Cortex of kidney (tissue), 1 donor: ENCODE data around the gene ZNF782.
"Not testable (repeated sequence)": the region's sequence is repeated elsewhere in the genome, so short reads cannot be mapped to it uniquely, and the experiment has no call there.

Experiments
- DNase-seq: peaks from one replicate; lab custom pipeline; 2025; lab: John Stamatoyannopoulos, UW

The ZNF782 gene

GRCh38 chr9:96852676-96853075 is 1.6 kb downstream of the ZNF782 start:
- DNase-seq = no peak

GRCh38 chr9:96844040-96844439 is 10.3 kb downstream of the ZNF782 start:
- no peak for DNase-seq

- DNase-seq = no peak
Measured at GRCh38 chr9:96818533-96818932, 35.8 kb downstream of the ZNF782 start.

- DNase-seq = no peak
Measured at GRCh38 chr9:96817973-96818372, 36.3 kb downstream of the ZNF782 start.

DNA sequence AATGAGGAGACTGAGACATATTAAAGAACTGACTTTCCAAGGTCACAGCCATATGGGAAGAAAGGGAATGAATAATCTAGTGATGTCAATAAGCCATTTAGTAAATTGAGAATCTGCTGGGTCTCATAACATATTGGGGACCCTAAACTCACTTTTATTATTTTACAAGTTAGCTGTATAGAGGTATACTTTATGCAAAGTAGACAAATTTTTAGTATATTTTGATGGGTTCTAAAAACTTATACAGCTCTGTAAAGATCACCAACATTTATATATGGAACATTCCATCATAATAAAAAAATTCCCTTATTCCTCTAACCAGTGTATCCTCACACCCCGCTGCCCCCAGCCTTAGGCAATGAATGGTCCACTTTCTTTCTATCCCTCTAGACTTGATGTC is 40.7 kb downstream of the ZNF782 start:
- DNase-seq = no peak

- not testable (repeated sequence) for DNase-seq
Measured at GRCh38 chr9:96798959-96799358, 55.4 kb downstream of the ZNF782 start.

DNA sequence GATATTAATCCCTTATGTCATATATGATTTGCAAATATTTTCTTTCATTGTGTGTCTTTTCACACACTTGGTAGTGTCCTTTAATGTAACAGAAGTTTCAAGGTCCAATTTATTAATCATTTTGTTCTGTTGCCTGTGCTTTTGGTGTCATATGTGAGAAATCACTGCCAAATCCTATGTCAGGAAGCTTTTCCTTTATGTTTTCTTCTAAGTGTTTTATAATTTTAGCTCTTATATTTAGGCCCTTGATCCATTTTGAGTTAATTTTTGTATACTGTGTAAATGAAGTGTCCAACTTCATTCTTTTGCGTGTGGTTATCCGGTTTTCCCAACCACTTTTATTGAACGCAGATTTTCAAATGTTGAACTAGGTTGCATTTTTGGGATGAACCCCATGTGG is 70.3 kb downstream of the ZNF782 start:
- no peak for DNase-seq

DNA sequence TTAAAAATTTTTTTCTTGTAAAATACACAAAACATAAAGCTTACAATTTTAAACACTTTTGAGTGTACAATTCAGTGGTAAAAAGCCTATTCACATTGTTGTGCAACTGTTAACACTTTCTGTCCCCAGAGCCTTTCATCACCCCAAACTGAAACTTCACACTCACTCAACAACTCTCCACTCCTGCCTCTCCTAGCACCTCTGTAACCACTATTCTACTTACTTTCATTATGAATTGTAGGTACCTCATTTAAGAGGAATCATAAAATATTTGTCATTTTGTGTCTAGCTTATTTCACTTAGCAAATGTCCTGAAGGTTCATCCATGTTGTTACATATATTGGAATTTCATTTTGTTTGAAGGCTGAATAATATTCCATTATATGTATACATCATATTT is 72.1 kb downstream of the ZNF782 start:
- no peak for DNase-seq

GRCh38 chr9:96781552-96781951 is 72.8 kb downstream of the ZNF782 start:
- DNase-seq = no peak

DNA sequence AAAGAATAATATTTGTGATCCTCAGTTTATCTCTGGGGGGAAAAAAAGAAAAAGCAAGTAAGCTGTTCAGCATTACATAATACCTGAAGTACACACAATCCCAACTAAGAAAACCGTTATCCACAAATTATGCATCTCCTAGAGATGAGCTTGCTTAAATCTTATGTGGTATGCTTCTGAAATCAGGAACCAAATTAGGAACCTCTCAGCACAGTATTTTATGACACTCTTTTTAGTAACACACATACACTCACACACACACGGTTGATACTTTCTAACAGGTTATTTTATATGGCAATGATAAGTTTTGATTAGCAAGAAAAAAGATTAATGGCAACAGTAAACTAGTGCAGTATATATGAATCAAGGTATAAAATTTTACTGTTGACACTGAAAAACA is 75.2 kb downstream of the ZNF782 start:
- no peak for DNase-seq

- no peak for DNase-seq
Measured at GRCh38 chr9:96777426-96777864, 76.9 kb downstream of the ZNF782 start.

DNA sequence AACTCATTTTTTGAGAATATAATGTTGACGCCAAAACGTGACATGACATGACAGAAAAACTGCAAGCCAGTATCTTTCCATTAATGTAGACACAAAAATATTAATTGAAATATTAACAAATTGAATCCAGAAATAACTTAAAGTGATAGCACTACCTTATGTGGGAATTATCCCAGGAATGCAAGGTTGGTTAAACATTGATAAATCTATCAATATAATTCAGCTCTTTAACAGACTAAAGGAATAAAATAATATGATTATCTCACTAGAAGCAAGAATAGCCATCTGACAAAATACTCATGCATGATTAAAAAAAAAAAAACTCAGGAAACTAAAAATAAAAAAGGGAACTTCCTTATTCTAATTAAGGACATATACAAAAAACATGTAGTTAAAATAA is 83.2 kb downstream of the ZNF782 start:
- DNase-seq = no peak

DNA sequence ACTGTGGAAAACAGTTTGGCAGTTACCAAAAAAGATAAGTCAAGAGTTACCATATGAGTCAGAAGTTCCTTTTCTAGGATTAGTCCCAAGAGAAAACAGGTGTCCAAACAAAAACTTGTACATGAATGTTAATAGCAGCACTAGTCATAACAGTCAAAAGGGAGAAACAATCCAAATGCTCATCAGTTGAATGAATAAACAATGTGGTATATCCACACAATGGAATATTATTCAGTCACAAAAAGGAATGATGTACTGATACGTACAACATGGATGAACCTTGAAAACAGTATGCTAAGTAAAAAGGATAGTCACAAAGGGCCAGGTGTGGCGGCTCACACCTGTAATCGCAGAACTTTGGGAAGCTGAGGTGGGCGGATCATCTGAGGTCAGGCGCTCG is 84.3 kb downstream of the ZNF782 start:
- no peak for DNase-seq
